HUDEP-2 (cell line): Measurements from ENCODE around the gene FCHSD2.
"Not testable (repeated sequence)": the region's sequence is repeated elsewhere in the genome, so short reads cannot be mapped to it uniquely, and the experiment has no call there.

Experiments used
- DNase-seq, 76 experiments: peaks; one replicate each; lab custom pipeline; 2025; ENCODE audit not compliant: unreplicated experiment in 76 of 76; lab: John Stamatoyannopoulos, UW

FCHSD2 gene

GRCh38 chr11:72897506-72897905, 244.6 kb downstream of the FCHSD2 start:
- no peak for DNase-seq

GRCh38 chr11:72896431-72896830, 245.7 kb downstream of the FCHSD2 start:
- no peak for DNase-seq

- DNase-seq, result no peak
Observed at GRCh38 chr11:72890881-72891280, 251.2 kb downstream of the FCHSD2 start.

- DNase-seq, result no peak
Observed at GRCh38 chr11:72886619-72887018, 255.5 kb downstream of the FCHSD2 start.

GRCh38 chr11:72885749-72886609, 256.1 kb downstream of the FCHSD2 start:
- DNase-seq, result no peak

GRCh38 chr11:72876147-72876546, 266.0 kb downstream of the FCHSD2 start:
- no peak for DNase-seq

- no peak for DNase-seq
Observed at GRCh38 chr11:72875736-72876135, 266.4 kb downstream of the FCHSD2 start.

- no peak for DNase-seq
Observed at GRCh38 chr11:72872012-72872411, 270.1 kb downstream of the FCHSD2 start.

GRCh38 chr11:72871119-72871518, 271.0 kb downstream of the FCHSD2 start:
- no peak for DNase-seq

GRCh38 chr11:72869831-72870230, 272.3 kb downstream of the FCHSD2 start:
- no peak for DNase-seq

GRCh38 chr11:72867970-72868369, 274.1 kb downstream of the FCHSD2 start:
- DNase-seq, result no peak

GRCh38 chr11:72864702-72865655, 277.1 kb downstream of the FCHSD2 start:
- peak in 1 of 76 experiments; percentile 2 for DNase-seq

- DNase-seq, result no peak
Observed at GRCh38 chr11:72863916-72864315, 278.2 kb downstream of the FCHSD2 start.

GRCh38 chr11:72863091-72863490, 279.0 kb downstream of the FCHSD2 start:
- DNase-seq, result no peak

- DNase-seq, result no peak
Observed at GRCh38 chr11:72860592-72860991, 281.5 kb downstream of the FCHSD2 start.

GRCh38 chr11:72860010-72860409, 282.1 kb downstream of the FCHSD2 start:
- DNase-seq, result no peak

- DNase-seq, result no peak
Observed at GRCh38 chr11:72859126-72859525, 283.0 kb downstream of the FCHSD2 start.

- not testable (repeated sequence) for DNase-seq
Observed at GRCh38 chr11:72858267-72858666, 283.9 kb downstream of the FCHSD2 start.

GRCh38 chr11:72856551-72857345, 285.4 kb downstream of the FCHSD2 start:
- no peak for DNase-seq

GRCh38 chr11:72856065-72856464, 286.1 kb downstream of the FCHSD2 start:
- DNase-seq, result no peak

- no peak for DNase-seq
Observed at GRCh38 chr11:72851726-72852125, 290.4 kb downstream of the FCHSD2 start.
